GM23248 (cell line): ENCODE results near the gene SLC39A3. TPM values are rescaled to one million over a fixed set of nuclear protein-coding genes. Genes with fewer than 3 reads are reported as not detected.

Source experiments
- DNase-seq: peaks from one replicate; pipeline ENCODE4 v3.0.0-alpha.2; 2015
- H2AFZ ChIP-seq: fragments of 200-600 bp; sonication (generic); 2 replicates; pipeline ENCODE4 v1.6.1; 2016; ENCODE audit warnings: antibody characterized with exemption
- H3F3A ChIP-seq: fragments of 200-600 bp; sonication (generic); 2 replicates; pipeline ENCODE4 v1.6.1; 2016; ENCODE audit warnings: mild to moderate bottlenecking, antibody characterized with exemption, mixed run types; ENCODE audit not compliant: insufficient read depth
- H3K27ac ChIP-seq: fragments of 200-600 bp; sonication (generic); 2 replicates; pipeline ENCODE4 v1.5.1; 2016; ENCODE audit warnings: mild to moderate bottlenecking
- H3K27me3 ChIP-seq: fragments of 200-600 bp; sonication (generic); replicated peaks from 2 replicates; pipeline ENCODE4 v1.6.1; 2016; ENCODE audit warnings: mild to moderate bottlenecking; ENCODE audit not compliant: insufficient read depth
- H3K36me3 ChIP-seq: fragments of 200-600 bp; sonication (generic); 2 replicates; pipeline ENCODE4 v1.6.1; 2016; ENCODE audit warnings: low read depth, mild to moderate bottlenecking
- H3K4me1 ChIP-seq: fragments of 200-600 bp; sonication (generic); 2 replicates; pipeline ENCODE4 v1.6.1; 2016; ENCODE audit warnings: mild to moderate bottlenecking; ENCODE audit not compliant: insufficient read depth
- H3K4me2 ChIP-seq: fragments of 200-600 bp; sonication (generic); one replicate; pipeline ENCODE4 v1.6.1; 2016; ENCODE audit warnings: mild to moderate bottlenecking; ENCODE audit not compliant: unreplicated experiment
- H3K4me3 ChIP-seq: fragments of 200-600 bp; sonication (generic); 2 replicates; pipeline ENCODE4 v1.5.1; 2016; ENCODE audit warnings: mild to moderate bottlenecking
- H3K79me2 ChIP-seq: fragments of 200-600 bp; sonication (generic); 2 replicates; pipeline ENCODE4 v1.6.1; 2016; ENCODE audit warnings: mild to moderate bottlenecking; ENCODE audit not compliant: insufficient read depth
- H3K9ac ChIP-seq: fragments of 200-600 bp; sonication (generic); 2 replicates; pipeline ENCODE4 v1.6.1; 2016; ENCODE audit warnings: mild to moderate bottlenecking
- H3K9me2 ChIP-seq: fragments of 200-600 bp; sonication (generic); 2 replicates; pipeline ENCODE4 v1.6.1; 2016; ENCODE audit warnings: mixed run types, mild to moderate bottlenecking, moderate library complexity; ENCODE audit not compliant: insufficient read depth
- H3K9me3 ChIP-seq: fragments of 200-600 bp; sonication (generic); one replicate; pipeline ENCODE4 v1.6.1; 2017; ENCODE audit warnings: low read depth
- H4K20me1 ChIP-seq: fragments of 200-600 bp; sonication (generic); 2 replicates; pipeline ENCODE4 v1.6.0; 2016; ENCODE audit not compliant: insufficient read depth
- EZH2 ChIP-seq: fragments of 200-600 bp; sonication (generic); IDR thresholded peaks from 2 replicates; pipeline ENCODE4 v1.6.1; 2018; ENCODE audit warnings: antibody characterized with exemption, mild to moderate bottlenecking; ENCODE audit not compliant: insufficient read depth, poor library complexity, severe bottlenecking
- EZH2phosphoT487 ChIP-seq: fragments of 200-600 bp; sonication (generic); IDR thresholded peaks from 2 replicates; pipeline ENCODE4 v1.6.1; 2018; ENCODE audit warnings: antibody characterized with exemption, moderate library complexity, mild to moderate bottlenecking, low read depth; ENCODE audit not compliant: insufficient read depth
- WGBS, 2 experiments: methylation state at CpG; one replicate each; pipeline ENCODE4 v1.1.6; 2015 to 2017; ENCODE audit warnings: low lambda C conversion rate in 2 of 2, low coverage in 1 of 2; ENCODE audit errors: missing lambda C conversion rate in 2 of 2; 5-methylcytosine and 5-hydroxymethylcytosine counted together
- in situ Hi-C: fragments of 300-500 bp; cut with MboI; formaldehyde crosslinking; loops from 2 replicates; pipeline ENCODE4 v1.15.0; 2020
- polyA plus RNA-seq: library from polyadenylated mRNA; unstranded; fragments of >200 nt; fragmentation: Nextera tagmentation; extraction: Ambion mirVana; gene quantifications from 2 replicates; pipeline ENCODE4 v1.2.1, GENCODE V29; 2016
- total RNA-seq: library from RNA; depleted of rRNA; stranded (reverse); fragments of >200 nt; shearing (Covaris generic); gene quantifications from 2 replicates; pipeline ENCODE4 v1.2.3, GENCODE V29; 2014

SLC39A3 gene
- total and polyA plus RNA-seq, 2 experiments from 2014 or later, result 45.2 to 50.9 TPM

DNA sequence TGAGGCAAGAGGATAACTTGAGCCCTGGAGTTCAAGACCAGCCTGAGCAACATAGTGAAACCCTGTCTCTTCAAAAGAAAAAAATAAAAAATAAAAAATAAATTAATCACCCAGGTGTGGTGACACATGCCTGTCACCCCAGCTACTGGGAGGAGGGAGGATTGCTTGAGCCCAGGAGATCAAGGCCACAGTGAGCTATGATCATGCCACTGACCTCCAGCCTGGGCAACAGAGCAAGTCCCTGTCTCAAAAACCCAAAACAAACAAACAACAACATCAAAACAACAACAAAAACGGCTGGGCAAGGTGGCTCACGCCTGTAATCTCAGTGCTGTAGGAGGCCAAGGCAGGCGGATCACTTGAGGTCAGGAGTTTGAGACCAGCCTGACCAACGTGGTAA lies 4.3 kb upstream of the SLC39A3 start:
- no peaks in the 10 kb centered on the region for H3F3A ChIP-seq
- H3K9ac ChIP-seq, result no peak overlapping the region
- H4K20me1 ChIP-seq, result no peaks in the 10 kb centered on the region
- DNase-seq, result no peak
- H3K4me3 ChIP-seq, result no peak overlapping the region
- no peaks in the 10 kb centered on the region for H3K9me2 ChIP-seq
- H3K27ac ChIP-seq, result no peak overlapping the region
- 9 to 10% methylated on average over 4 of the region's 4 CpGs for WGBS, 2 experiments
- in situ Hi-C loops, result no loop called here
- H3K79me2 ChIP-seq, result peaks cover 6% of the 10 kb centered on the region
- no peak for TF ChIP-seq EZH2
- no peak for TF ChIP-seq EZH2phosphoT487
- H3K9me3 ChIP-seq, result no peaks in the 10 kb centered on the region
- peaks cover 3% of the 10 kb centered on the region; the same call in 1 of the 2 replicates for H3K27me3 ChIP-seq
- H3K4me1 ChIP-seq, result no peaks in the 10 kb centered on the region
- H3K4me2 ChIP-seq, result no peak overlapping the region
- no peak overlapping the region for H2AFZ ChIP-seq
- no peaks in the 10 kb centered on the region for H3K36me3 ChIP-seq

DNA sequence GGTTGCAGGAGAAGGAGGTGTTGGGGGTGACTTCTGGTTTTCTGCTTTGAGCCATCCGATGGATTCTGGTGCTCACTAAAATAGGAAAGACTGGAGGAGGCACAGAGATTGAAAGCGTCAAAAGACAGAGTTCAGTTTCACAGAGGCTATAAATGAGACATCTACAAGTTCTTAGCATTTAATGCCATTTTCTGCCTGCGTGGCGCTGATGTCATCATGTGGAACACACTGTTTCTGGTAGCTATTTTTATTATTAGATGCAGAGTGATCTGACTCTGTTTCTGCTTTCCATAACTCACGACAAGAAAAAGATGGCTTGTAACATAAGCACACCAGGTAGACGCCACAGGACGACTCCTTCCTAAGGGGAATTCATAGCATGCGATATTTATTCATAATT lies 3.3 kb upstream of the SLC39A3 start:
- no peaks in the 10 kb centered on the region for H3K9me2 ChIP-seq
- H3K36me3 ChIP-seq, result no peaks in the 10 kb centered on the region
- H3K4me2 ChIP-seq, result no peak overlapping the region
- in situ Hi-C loops, result no loop called here
- no peaks in the 10 kb centered on the region for H4K20me1 ChIP-seq
- no peak overlapping the region for H3K27ac ChIP-seq
- no peak overlapping the region for H3K9ac ChIP-seq
- peaks cover 8% of the 10 kb centered on the region for H3K79me2 ChIP-seq
- no peaks in the 10 kb centered on the region for H3F3A ChIP-seq
- no peaks in the 10 kb centered on the region for H3K4me1 ChIP-seq
- H3K4me3 ChIP-seq, result no peak overlapping the region
- H2AFZ ChIP-seq, result no peak overlapping the region
- WGBS, 2 experiments, result 31 to 38% methylated on average over 8 of the region's 8 CpGs
- no peaks in the 10 kb centered on the region for H3K9me3 ChIP-seq
- peaks cover 3% of the 10 kb centered on the region; the same call in 1 of the 2 replicates for H3K27me3 ChIP-seq
- no peak for DNase-seq
- no peak for TF ChIP-seq EZH2

DNA sequence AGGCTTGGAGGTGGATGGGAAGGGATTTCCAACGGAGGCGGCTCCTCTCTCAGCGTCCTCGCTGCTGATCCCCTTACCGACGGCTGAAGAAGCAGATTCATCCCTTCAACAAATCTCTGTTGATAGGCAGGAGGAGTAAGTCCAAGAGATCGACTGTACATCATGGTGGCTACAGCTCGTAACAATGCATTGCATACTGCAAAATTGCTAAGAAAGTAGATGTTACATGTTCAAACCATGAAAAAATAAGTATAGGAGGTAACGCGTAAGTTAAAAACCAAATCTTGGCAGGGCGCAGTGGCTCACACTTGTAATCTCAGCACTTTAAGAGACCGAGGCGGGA lies 468 bp upstream of the SLC39A3 start:
- H3K36me3 ChIP-seq, result no peaks in the 10 kb centered on the region; the same call in 1 of the 2 replicates

DNA sequence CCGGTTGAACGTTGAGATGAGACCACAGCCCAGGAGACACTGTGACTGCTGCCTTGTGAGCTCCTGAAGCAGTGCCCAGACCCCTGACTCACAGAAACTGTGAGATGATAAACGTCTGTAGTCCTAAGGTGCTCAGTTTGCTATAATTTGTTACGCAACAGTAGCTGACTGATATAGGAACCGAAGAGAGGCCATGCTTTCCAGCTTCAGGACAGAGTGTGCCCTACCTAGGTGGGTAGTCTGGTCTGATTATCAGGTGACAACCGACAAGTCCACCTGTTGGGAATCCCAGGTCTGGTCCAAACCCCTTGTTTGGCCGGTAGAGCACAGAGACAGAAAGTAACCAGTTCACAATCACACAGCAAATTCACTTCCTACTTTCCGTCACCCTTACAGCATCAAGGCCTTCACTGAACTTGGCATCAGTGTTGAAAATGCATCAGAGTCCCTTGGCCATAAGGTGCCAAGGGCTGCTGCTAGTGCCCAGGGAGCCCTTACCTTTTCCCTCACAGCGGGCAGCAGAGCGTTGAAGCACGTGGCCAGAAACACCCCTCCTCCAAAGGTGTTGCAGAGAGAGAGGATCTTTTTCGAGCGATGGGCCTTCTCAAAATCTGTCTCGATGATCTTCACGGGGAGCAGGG lies 3.1 kb downstream of the SLC39A3 start:
- Histone ChIP-seq H3K4me1 (no peaks in the 10 kb centered on the region), H3K79me2 (peaks cover 15% of the 10 kb centered on the region), H4K20me1 (no peaks in the 10 kb centered on the region), H3K9me2 (no peaks in the 10 kb centered on the region), H2AFZ (no peak overlapping the region), H3K9me3 (no peaks in the 10 kb centered on the region), H3K27me3 (no peaks in the 10 kb centered on the region), H3K27ac (no peak overlapping the region), H3K4me2 (no peak overlapping the region), H3K36me3 (no peaks in the 10 kb centered on the region; the same call in 1 of the 2 replicates), H3K4me3 (no peak overlapping the region), H3F3A (no peaks in the 10 kb centered on the region), H3K9ac (no peak overlapping the region)
- in situ Hi-C loops, result no loop called here
- 95 to 98% methylated on average over 15 of the region's 15 CpGs for WGBS, 2 experiments
- TF ChIP-seq EZH2 (no peak), EZH2phosphoT487 (no peak)
- DNase-seq, result no peak

More for the DNA sequence above, 468 bp upstream of the SLC39A3 start:
- Histone ChIP-seq H3K9me3 (no peaks in the 10 kb centered on the region), H3K79me2 (peaks cover 15% of the 10 kb centered on the region), H3K4me1 (no peaks in the 10 kb centered on the region), H3K4me3 (no peak overlapping the region), H3K27me3 (no peaks in the 10 kb centered on the region), H4K20me1 (no peaks in the 10 kb centered on the region), H3K4me2 (no peak overlapping the region), H2AFZ (no peak overlapping the region), H3K9ac (no peak overlapping the region), H3F3A (no peaks in the 10 kb centered on the region), H3K27ac (no peak overlapping the region), H3K9me2 (no peaks in the 10 kb centered on the region)
- WGBS, 2 experiments, result 45 to 47% methylated on average over 13 of the region's 13 CpGs
- no peak for TF ChIP-seq EZH2
- TF ChIP-seq EZH2phosphoT487, result no peak
- in situ Hi-C loops, result no loop called here
- DNase-seq, result no peak

DNA sequence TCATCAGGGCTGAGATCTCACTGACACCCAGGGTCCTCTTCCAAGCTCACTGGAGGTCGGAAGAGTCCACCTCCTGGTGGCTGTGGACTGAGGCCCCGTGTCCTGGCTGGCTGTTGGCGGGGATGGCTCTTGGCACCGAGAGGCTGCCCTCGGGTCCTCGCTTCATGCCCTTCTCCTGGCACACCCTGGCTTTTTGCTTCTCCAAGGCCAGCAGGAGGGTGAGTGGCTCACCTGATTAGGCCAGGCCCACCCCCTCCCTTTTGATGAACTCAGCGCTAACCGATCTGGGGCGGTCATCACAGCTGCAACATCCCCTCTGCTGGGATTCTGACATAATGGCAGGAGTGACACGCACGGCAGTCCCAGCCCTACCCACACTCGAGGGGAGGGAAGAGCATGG lies 4.4 kb downstream of the SLC39A3 start:
- 96% methylated on average over 12 of the region's 12 CpGs for WGBS, 2 experiments

More for the DNA sequence above, 4.4 kb downstream of the SLC39A3 start:
- Histone ChIP-seq H3K27me3 (no peaks in the 10 kb centered on the region), H4K20me1 (no peaks in the 10 kb centered on the region), H3K9ac (no peak overlapping the region), H3K9me2 (no peaks in the 10 kb centered on the region), H3K9me3 (no peaks in the 10 kb centered on the region), H3K4me2 (no peak overlapping the region), H3K4me1 (no peaks in the 10 kb centered on the region), H3K4me3 (no peak overlapping the region), H2AFZ (no peak overlapping the region), H3K27ac (no peak overlapping the region), H3K79me2 (peaks cover 15% of the 10 kb centered on the region), H3F3A (no peaks in the 10 kb centered on the region), H3K36me3 (no peaks in the 10 kb centered on the region; the same call in 1 of the 2 replicates)
- TF ChIP-seq EZH2 (no peak), EZH2phosphoT487 (no peak)
- no peak for DNase-seq
- in situ Hi-C loops, result no loop called here
